Measurements from ENCODE around the gene TBC1D16.

The TBC1D16 gene

GRCh38 chr17:79986411-79987186 is 49.1 kb downstream of the TBC1D16 start:
- ChIA-PET POLR2A (no interaction called here), CTCF (interaction anchor here (0.8 to 2.9 kb wide), 12 partner anchors 12 to 245 kb away, joined by 3 to 17 read pairs (median 4); partner anchors contain the start of genes CBX4 and CBX8)
- H3K4me3 ChIP-seq (ENCODE audit: low read depth, low read length): no peak overlapping the region
- no peak for DNase-seq (ENCODE audit: low read depth, low spot score)
- TF ChIP-seq CTCF (IDR thresholded peaks at IDR 0.05; ENCODE audit: insufficient read depth, low read length, missing control alignments): no peak

GRCh38 chr17:79985943-79986391 is 49.7 kb downstream of the TBC1D16 start:
- ChIA-PET CTCF (interaction anchor here (0.8 to 2.9 kb wide), 9 partner anchors 14 to 241 kb away, joined by 3 to 17 read pairs (median 4); partner anchors contain the start of genes CBX4, CBX8 and GAA), POLR2A (no interaction called here)
- TF ChIP-seq CTCF (IDR thresholded peaks at IDR 0.05; ENCODE audit: insufficient read depth, low read length, missing control alignments): no peak
- no peak for DNase-seq (ENCODE audit: low read depth, low spot score)
- no peak overlapping the region for H3K4me3 ChIP-seq (ENCODE audit: low read depth, low read length)

- ChIA-PET CTCF (interaction anchor here (0.8 to 2.9 kb wide), 7 partner anchors 20 to 241 kb away, joined by 3 to 17 read pairs (median 5); partner anchors contain the start of genes CBX4, CBX8 and GAA), POLR2A (no interaction called here)
- H3K4me3 ChIP-seq (ENCODE audit: low read depth, low read length): no peak overlapping the region
- TF ChIP-seq CTCF (IDR thresholded peaks at IDR 0.05; ENCODE audit: insufficient read depth, low read length, missing control alignments): no peak
- no peak for DNase-seq (ENCODE audit: low read depth, low spot score)
Observed at GRCh38 chr17:79985361-79985942, 50.2 kb downstream of the TBC1D16 start.

- no peak for TF ChIP-seq CTCF (IDR thresholded peaks at IDR 0.05; ENCODE audit: insufficient read depth, low read length, missing control alignments)
- POLR2A ChIA-PET: no interaction called here
- no peak overlapping the region for H3K4me3 ChIP-seq (ENCODE audit: low read depth, low read length)
- no peak for DNase-seq (ENCODE audit: low read depth, low spot score)
- CTCF ChIA-PET: interaction anchor here (1.6 to 2.4 kb wide), 3 partner anchors 21 to 243 kb away, joined by 4 to 9 read pairs (median 7); no protein-coding TSS in a partner anchor
Observed at GRCh38 chr17:79984877-79985276, 50.8 kb downstream of the TBC1D16 start.

GRCh38 chr17:79984045-79984840 is 51.4 kb downstream of the TBC1D16 start:
- CTCF ChIA-PET: interaction anchor here (0.6 to 2.4 kb wide), 5 partner anchors 24 to 242 kb away, joined by 3 to 9 read pairs (median 4); no protein-coding TSS in a partner anchor
- TF ChIP-seq CTCF (IDR thresholded peaks at IDR 0.05; ENCODE audit: insufficient read depth, low read length, missing control alignments): no peak
- no peak for DNase-seq (ENCODE audit: low read depth, low spot score)
- POLR2A ChIA-PET: no interaction called here
- H3K4me3 ChIP-seq (ENCODE audit: low read depth, low read length): no peak overlapping the region

All from AG04449 (cell line).